K562 (cell line): ENCODE measurements around the gene CAPN12.

ENCODE experiments used
- CBX1 ChIP-seq: sonication (generic); IDR thresholded peaks from 2 replicates; pipeline ENCODE4 v1.6.1; 2016; ENCODE audit warnings: antibody characterized with exemption, low read depth, mild to moderate bottlenecking
- CTCF ChIP-seq, 3 experiments: IDR thresholded peaks in 2 of 3; conservative IDR thresholded peaks in 1 of 3; 2 replicates each; pipeline ENCODE4 v1.5.1; 2011 to 2012; ENCODE audit warnings: low read length in 3 of 3, mild to moderate bottlenecking in 3 of 3, control low read depth in 2 of 3, improper control_type of control experiment in 1 of 3, inconsistent platforms in 1 of 3, low read depth in 1 of 3, mixed read lengths in 1 of 3, moderate library complexity in 1 of 3; ENCODE audit not compliant: insufficient read depth in 2 of 3
- MXI1 ChIP-seq: IDR thresholded peaks from 2 replicates; pipeline ENCODE4 v1.6.1; 2011; ENCODE audit warnings: low read depth, mild to moderate bottlenecking, improper control_type of control experiment, low read length
- NFYB ChIP-seq: IDR thresholded peaks from 2 replicates; pipeline ENCODE4 v1.6.1; 2011; ENCODE audit warnings: mild to moderate bottlenecking, moderate library complexity; ENCODE audit not compliant: insufficient read length; ENCODE audit errors: extremely low read depth
- PRDM10 ChIP-seq: fragments of 450-650 bp; IDR thresholded peaks from 2 replicates; pipeline ENCODE4 v1.6.1; 2018; ENCODE audit not compliant: partially characterized antibody
- RNF219 ChIP-seq: fragments of 250-450 bp; sonication (Bioruptor Pico); IDR thresholded peaks from 2 replicates; pipeline ENCODE4 v1.5.0; 2022; ENCODE audit warnings: mild to moderate bottlenecking
- ZBTB7A ChIP-seq: IDR thresholded peaks from 2 replicates; pipeline ENCODE4 v1.6.1; 2011; ENCODE audit warnings: low read depth, mild to moderate bottlenecking, low read length, moderate library complexity, borderline replicate concordance; ENCODE audit not compliant: control insufficient read depth
- ZFP36 ChIP-seq: fragments of 150-350 bp; IDR thresholded peaks from 2 replicates; pipeline ENCODE4 v1.6.1; 2018; ENCODE audit warnings: low read length, low read depth; ENCODE audit not compliant: partially characterized antibody

DNA sequence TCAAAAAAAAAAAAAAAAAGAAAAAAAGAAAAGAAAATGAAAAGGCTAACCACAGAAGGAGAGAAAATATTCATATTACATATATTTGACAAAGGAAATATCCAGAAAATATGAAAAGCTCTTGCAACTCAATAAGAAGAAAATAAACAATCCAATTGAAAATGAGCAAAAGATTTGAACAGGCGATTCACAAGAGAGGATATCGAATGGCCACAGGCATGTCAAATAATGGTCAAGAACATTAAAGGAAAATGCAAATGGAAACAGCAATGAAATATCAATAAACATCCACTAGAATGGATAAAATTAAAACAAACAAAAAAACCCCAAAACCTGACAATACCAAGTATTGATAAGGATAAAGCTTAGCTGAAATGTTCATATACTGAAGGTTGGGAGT lies 20.9 kb upstream of the CAPN12 start:
- TF ChIP-seq CTCF (IDR thresholded peaks at IDR 0.05 in 2 of 3, conservative IDR thresholded peaks at IDR 0.05 in 1 of 3; ENCODE audit: insufficient read depth in 2 of 3, low read depth in 1 of 3, low read length in 3 of 3) = no peak
- TF ChIP-seq CBX1 = no peak
- TF ChIP-seq RNF219 = no peak
- TF ChIP-seq NFYB = no peak
- no peak for TF ChIP-seq ZFP36
- no peak for TF ChIP-seq MXI1
- no peak for TF ChIP-seq PRDM10
- no peak for TF ChIP-seq ZBTB7A
